ENCODE measurements around the gene ZNF195.
"Not testable (repeated sequence)": the region's sequence is repeated elsewhere in the genome, so short reads cannot be mapped to it uniquely, and the experiment has no call there.

ZNF195 gene

GRCh38 chr11:3341298-3341697 lies 37.6 kb downstream of the ZNF195 start:
- Mint-ChIP-seq H3K4me1 (peaks cover 6% of the 10 kb centered on the region), H3K27ac (no peak overlapping the region), H3K27me3 (ENCODE audit: low read depth, poor library complexity) (peaks cover 31% of the 10 kb centered on the region), H3K36me3 (ENCODE audit: low read depth) (peaks cover 14% of the 10 kb centered on the region), H3K9me3 (peaks cover 15% of the 10 kb centered on the region), H3K4me3 (no peak overlapping the region)
- peak; percentile 68 for DNase-seq
- peak; percentile 59 for TF ChIP-seq CTCF (IDR thresholded peaks at IDR 0.05)

- no peak for TF ChIP-seq CTCF (IDR thresholded peaks at IDR 0.05)
- peaks cover 6% of the 10 kb centered on the region for H3K9me3 Mint-ChIP-seq
- peaks cover 6% of the 10 kb centered on the region for H3K4me1 Mint-ChIP-seq
- H3K4me3 Mint-ChIP-seq, result no peak overlapping the region
- no peak overlapping the region for H3K27ac Mint-ChIP-seq
- no peak for DNase-seq
- peaks cover 8% of the 10 kb centered on the region for H3K36me3 Mint-ChIP-seq (ENCODE audit: low read depth)
- peaks cover 31% of the 10 kb centered on the region for H3K27me3 Mint-ChIP-seq (ENCODE audit: low read depth, poor library complexity)
These were observed 38.9 kb downstream of the ZNF195 start for GRCh38 chr11:3340025-3340424.

DNA sequence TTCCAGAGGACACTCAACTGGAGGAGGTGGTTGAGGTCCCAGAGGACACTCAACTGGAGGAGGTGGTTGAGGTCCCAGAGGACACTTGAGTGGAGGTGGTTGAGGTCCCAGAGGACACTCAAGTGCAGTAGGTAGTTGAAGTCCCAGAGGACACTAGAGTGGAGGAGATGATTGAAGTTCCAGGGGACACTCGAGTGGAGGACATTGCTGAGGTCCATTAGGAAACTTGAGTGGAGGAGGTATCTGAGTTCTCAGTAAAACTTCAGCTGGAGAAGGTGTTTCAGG lies 39.7 kb downstream of the ZNF195 start:
- H3K27me3 Mint-ChIP-seq (ENCODE audit: low read depth, poor library complexity), result peaks cover 31% of the 10 kb centered on the region

GRCh38 chr11:3338569-3339339 lies 40.2 kb downstream of the ZNF195 start:
- Mint-ChIP-seq H3K4me1 (peaks cover 6% of the 10 kb centered on the region), H3K36me3 (ENCODE audit: low read depth) (peaks cover 8% of the 10 kb centered on the region), H3K9me3 (peaks cover 4% of the 10 kb centered on the region), H3K4me3 (no peak overlapping the region), H3K27me3 (ENCODE audit: low read depth, poor library complexity) (peaks cover 31% of the 10 kb centered on the region), H3K27ac (no peak overlapping the region)
- TF ChIP-seq CTCF (IDR thresholded peaks at IDR 0.05), result no peak
- no peak for DNase-seq

More for the DNA sequence above, 39.7 kb downstream of the ZNF195 start:
- peaks cover 4% of the 10 kb centered on the region for H3K9me3 Mint-ChIP-seq
- H3K27ac Mint-ChIP-seq, result no peak overlapping the region
- no peak for TF ChIP-seq CTCF (IDR thresholded peaks at IDR 0.05)
- peaks cover 6% of the 10 kb centered on the region for H3K4me1 Mint-ChIP-seq
- peaks cover 8% of the 10 kb centered on the region for H3K36me3 Mint-ChIP-seq (ENCODE audit: low read depth)
- no peak for DNase-seq
- no peak overlapping the region for H3K4me3 Mint-ChIP-seq

DNA sequence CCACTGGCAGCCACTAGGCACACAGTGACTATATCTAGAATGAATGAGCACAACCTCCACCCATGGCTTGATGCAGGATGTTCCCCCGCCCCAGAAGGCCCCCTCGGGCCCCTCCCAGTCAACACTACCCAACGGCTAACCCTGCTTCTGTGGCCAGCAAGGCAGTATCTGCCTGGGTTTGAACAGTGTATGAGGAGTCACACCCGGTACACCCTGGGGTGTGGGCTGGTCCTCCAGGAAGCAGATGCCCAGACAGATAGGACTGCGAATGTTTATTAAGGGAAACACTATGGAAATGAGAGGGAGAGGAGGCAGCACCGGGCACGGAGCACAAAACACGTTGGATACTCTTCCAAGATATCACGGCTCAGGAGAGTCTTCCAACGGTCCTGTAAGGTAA lies 42.5 kb downstream of the ZNF195 start:
- not testable (repeated sequence) for H3K27ac Mint-ChIP-seq

DNA sequence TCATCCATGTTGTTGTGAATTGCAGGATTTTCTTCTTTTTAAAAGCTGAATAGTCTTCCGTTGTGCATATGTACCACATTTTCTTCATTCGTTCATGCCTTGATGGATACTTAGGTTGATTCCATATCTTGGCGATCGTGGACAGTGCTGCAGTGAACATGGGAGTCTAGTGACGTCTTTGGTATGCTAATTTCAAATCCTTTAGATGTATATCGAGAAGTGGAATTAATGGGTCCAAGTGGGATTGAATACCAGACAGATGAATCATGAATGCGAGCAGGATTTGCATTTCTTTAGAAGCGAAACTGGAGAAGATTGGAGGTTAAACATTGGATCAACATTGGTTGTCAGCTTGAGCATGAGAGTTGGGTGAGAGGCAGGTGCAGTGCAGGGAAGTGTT lies 45.8 kb downstream of the ZNF195 start:
- H3K4me3 Mint-ChIP-seq; DNase-seq; H3K9me3 Mint-ChIP-seq; H3K36me3 Mint-ChIP-seq (ENCODE audit: low read depth); H3K27me3 Mint-ChIP-seq (ENCODE audit: low read depth, poor library complexity); H3K27ac Mint-ChIP-seq; H3K4me1 Mint-ChIP-seq: not testable (repeated sequence)

More for the DNA sequence above, 42.5 kb downstream of the ZNF195 start:
- not testable (repeated sequence) for DNase-seq; H3K36me3 Mint-ChIP-seq (ENCODE audit: low read depth); H3K9me3 Mint-ChIP-seq; H3K4me1 Mint-ChIP-seq; H3K4me3 Mint-ChIP-seq
- H3K27me3 Mint-ChIP-seq (ENCODE audit: low read depth, poor library complexity), result peaks cover 26% of the 10 kb centered on the region

DNA sequence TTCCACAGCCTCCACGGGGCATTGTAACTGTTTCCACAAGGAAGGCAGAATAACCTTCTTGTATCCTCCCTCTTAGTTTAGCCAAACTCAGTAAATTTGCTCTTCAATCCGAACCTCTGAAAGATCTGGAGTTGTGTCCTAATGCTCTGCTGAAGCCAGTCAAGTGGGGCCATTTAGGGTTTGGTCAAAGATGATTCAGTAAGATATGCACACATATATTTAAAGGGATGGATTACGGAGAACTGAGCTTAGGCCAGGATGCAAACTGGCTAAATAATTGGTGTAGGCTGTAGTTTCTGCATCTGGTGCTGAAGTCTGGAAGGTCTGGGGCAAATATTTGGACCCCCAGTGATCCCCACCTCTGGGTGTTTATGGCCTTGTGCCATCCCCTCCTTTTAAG lies 47.9 kb downstream of the ZNF195 start:
- H3K27me3 Mint-ChIP-seq (ENCODE audit: low read depth, poor library complexity); H3K9me3 Mint-ChIP-seq: not testable (repeated sequence)

GRCh38 chr11:3330064-3330463 lies 48.9 kb downstream of the ZNF195 start:
- H3K27me3 Mint-ChIP-seq (ENCODE audit: low read depth, poor library complexity); H3K4me3 Mint-ChIP-seq; H3K9me3 Mint-ChIP-seq; H3K36me3 Mint-ChIP-seq (ENCODE audit: low read depth); DNase-seq; H3K4me1 Mint-ChIP-seq; H3K27ac Mint-ChIP-seq: not testable (repeated sequence)

More for the DNA sequence above, 47.9 kb downstream of the ZNF195 start:
- not testable (repeated sequence) for H3K4me3 Mint-ChIP-seq; DNase-seq; H3K36me3 Mint-ChIP-seq (ENCODE audit: low read depth); H3K27ac Mint-ChIP-seq; H3K4me1 Mint-ChIP-seq

- H3K4me3 Mint-ChIP-seq; DNase-seq; H3K27ac Mint-ChIP-seq; H3K36me3 Mint-ChIP-seq (ENCODE audit: low read depth); H3K4me1 Mint-ChIP-seq; H3K27me3 Mint-ChIP-seq (ENCODE audit: low read depth, poor library complexity); H3K9me3 Mint-ChIP-seq: not testable (repeated sequence)
These were observed 50.4 kb downstream of the ZNF195 start for GRCh38 chr11:3328503-3328902.

GRCh38 chr11:3326450-3326849 lies 52.5 kb downstream of the ZNF195 start:
- not testable (repeated sequence) for H3K27me3 Mint-ChIP-seq (ENCODE audit: low read depth, poor library complexity); DNase-seq; H3K36me3 Mint-ChIP-seq (ENCODE audit: low read depth); H3K4me1 Mint-ChIP-seq; H3K27ac Mint-ChIP-seq; H3K4me3 Mint-ChIP-seq; H3K9me3 Mint-ChIP-seq

DNA sequence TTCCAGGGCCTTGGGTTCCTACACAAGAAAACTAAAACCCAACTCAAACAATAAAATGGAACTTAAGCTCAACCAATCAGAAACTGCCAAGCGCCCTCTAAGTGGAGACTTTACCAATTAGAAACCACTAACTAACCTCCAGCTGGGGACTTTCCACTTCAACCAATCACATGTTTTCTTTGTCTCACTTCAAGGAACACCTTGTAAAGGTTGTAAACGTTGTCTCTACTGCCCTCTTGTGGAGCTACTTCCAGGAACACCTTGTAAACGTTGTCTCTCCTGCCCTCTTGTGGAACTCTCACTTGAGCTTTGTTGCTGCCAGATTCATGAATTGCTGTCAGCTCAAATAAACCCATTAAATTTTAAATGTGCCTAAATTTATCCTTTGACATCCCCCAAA lies 54.2 kb downstream of the ZNF195 start:
- not testable (repeated sequence) for H3K4me3 Mint-ChIP-seq; H3K9me3 Mint-ChIP-seq; H3K4me1 Mint-ChIP-seq; DNase-seq; H3K27me3 Mint-ChIP-seq (ENCODE audit: low read depth, poor library complexity); H3K27ac Mint-ChIP-seq; H3K36me3 Mint-ChIP-seq (ENCODE audit: low read depth)
